H1 (cell line): ENCODE measurements around the gene ST8SIA2. TPM values are rescaled to one million over a fixed set of nuclear protein-coding genes. Genes with fewer than 3 reads are reported as not detected.

Experiments used
- CTCF ChIA-PET: fragments of 300-600 bp; sonication (Branson Sonifier 250); formaldehyde crosslinking; loops from one replicate; lab custom pipeline; 2021; ENCODE audit not compliant: partially characterized antibody; lab: Charles Lee
- POLR2A ChIA-PET: fragments of 300-600 bp; sonication (Branson Sonifier 250); formaldehyde crosslinking; loops from one replicate; lab custom pipeline; 2021; ENCODE audit warnings: inconsistent platforms; ENCODE audit not compliant: partially characterized antibody; lab: Charles Lee
- DNase-seq, 2 experiments: peaks; one replicate each; pipeline versions ENCODE4 v3.0.0 to v3.0.0-alpha.2; 2010 to 2022; ENCODE audit warnings: low spot score in 2 of 2, low read depth in 1 of 2, mixed read lengths in 1 of 2
- FAIRE-seq: peaks from 2 replicates; lab custom pipeline; 2011; peaks lifted over from hg19 to GRCh38; lab: Jason Lieb, UNC
- H2AFZ ChIP-seq: 2 replicates; pipeline ENCODE4 v1.8.1; 2012; ENCODE audit warnings: low read length, inconsistent platforms
- H2AK5ac ChIP-seq: 2 replicates; pipeline ENCODE4 v1.6.1; 2013; ENCODE audit warnings: low read depth, low read length
- H2BK120ac ChIP-seq: replicated peaks from 2 replicates; pipeline ENCODE3; 2013; ENCODE audit warnings: low read depth, low read length, inconsistent platforms
- H2BK12ac ChIP-seq: 2 replicates; pipeline ENCODE4 v1.6.1; 2013; ENCODE audit warnings: low read depth, low read length
- H2BK15ac ChIP-seq: 2 replicates; pipeline ENCODE4 v1.6.1; 2013; ENCODE audit warnings: low read length
- H2BK20ac ChIP-seq: 2 replicates; pipeline ENCODE4 v1.6.1; 2013; ENCODE audit warnings: low read length
- H2BK5ac ChIP-seq: 2 replicates; pipeline ENCODE4 v1.6.1; 2013; ENCODE audit warnings: low read depth, low read length
- H3K14ac ChIP-seq: 2 replicates; pipeline ENCODE4 v1.6.1; 2013; ENCODE audit warnings: inconsistent platforms; ENCODE audit not compliant: insufficient read length
- H3K18ac ChIP-seq: 2 replicates; pipeline ENCODE4 v1.6.1; 2013; ENCODE audit warnings: low read length; ENCODE audit errors: extremely low read depth
- H3K23ac ChIP-seq: 2 replicates; pipeline ENCODE4 v1.6.1; 2013; ENCODE audit warnings: inconsistent platforms; ENCODE audit not compliant: insufficient read length
- H3K23me2 ChIP-seq: 2 replicates; pipeline ENCODE4 v1.6.1; 2013; ENCODE audit warnings: low read depth, low read length
- H3K27ac ChIP-seq: 2 replicates; pipeline ENCODE4 v1.6.1; 2011; ENCODE audit warnings: low read depth, low read length, inconsistent platforms
- H3K27me3 ChIP-seq, 4 experiments: replicated peaks in 1 of 4; 1 replicate in 1 of 4; 2 replicates in 3 of 4; pipeline versions ENCODE4 v1.6.1 to v1.8.1; 2011 to 2013; ENCODE audit warnings: low read length in 3 of 4, mild to moderate bottlenecking in 3 of 4, inconsistent platforms in 2 of 4, mixed read lengths in 2 of 4, moderate library complexity in 1 of 4; ENCODE audit not compliant: control insufficient read depth in 3 of 4, insufficient read depth in 3 of 4; ENCODE audit errors: extremely low read depth in 1 of 4
- H3K36me3 ChIP-seq, 4 experiments: 2 replicates each; pipeline versions ENCODE4 v1.6.1 to v1.8.1; 2011 to 2013; ENCODE audit warnings: mild to moderate bottlenecking in 4 of 4, low read length in 3 of 4, moderate library complexity in 2 of 4, control low read depth in 1 of 4, inconsistent platforms in 1 of 4; ENCODE audit not compliant: insufficient read depth in 4 of 4, control insufficient read depth in 2 of 4
- H3K4ac ChIP-seq: replicated peaks from 2 replicates; pipeline ENCODE3; 2013; ENCODE audit warnings: low read length, low read depth, mixed read lengths, inconsistent platforms; ENCODE audit not compliant: insufficient read length
- H3K4me1 ChIP-seq, 4 experiments: replicated peaks in 1 of 4; 1 replicate in 1 of 4; 2 replicates in 3 of 4; pipeline versions ENCODE4 v1.6.1 to v1.8.1; 2011 to 2013; ENCODE audit warnings: low read length in 3 of 4, inconsistent platforms in 2 of 4, mixed read lengths in 1 of 4; ENCODE audit not compliant: insufficient read depth in 4 of 4, control insufficient read depth in 3 of 4
- H3K4me2 ChIP-seq, 2 experiments: 2 replicates each; pipeline versions ENCODE4 v1.6.1 to v1.8.1; 2011 to 2013; ENCODE audit warnings: low read depth in 2 of 2, low read length in 2 of 2, control low read depth in 1 of 2, inconsistent platforms in 1 of 2, mild to moderate bottlenecking in 1 of 2; ENCODE audit not compliant: insufficient read depth in 1 of 2
- H3K4me3 ChIP-seq, 4 experiments: fragments of 200-600, 300-600 bp in 1 of 4; sonication (generic), shearing (Covaris generic), sonication (Bioruptor Twin) in 1 of 4; 2 replicates each; pipeline versions ENCODE4 v1.5.1 to v1.8.1; 2011 to 2016; ENCODE audit warnings: low read length in 4 of 4, low read depth in 3 of 4, control low read depth in 2 of 4, inconsistent platforms in 2 of 4, mild to moderate bottlenecking in 2 of 4, mixed read lengths in 1 of 4, moderate library complexity in 1 of 4; ENCODE audit not compliant: insufficient read depth in 2 of 4; ENCODE audit errors: extremely low read depth in 1 of 4
- H3K56ac ChIP-seq: replicated peaks from 2 replicates; pipeline ENCODE3; 2013; ENCODE audit warnings: low read depth, mild to moderate bottlenecking, mixed read lengths, low read length, inconsistent platforms; ENCODE audit not compliant: insufficient read length
- H3K79me1 ChIP-seq: 2 replicates; pipeline ENCODE4 v1.6.1; 2013; ENCODE audit warnings: low read depth, low read length, control low read depth
- H3K79me2 ChIP-seq, 2 experiments: 2 replicates each; pipeline versions ENCODE4 v1.6.1 to v1.8.1; 2012 to 2013; ENCODE audit warnings: low read length in 2 of 2, mild to moderate bottlenecking in 2 of 2, inconsistent platforms in 1 of 2; ENCODE audit not compliant: insufficient read depth in 2 of 2, control insufficient read depth in 1 of 2
- H3K9ac ChIP-seq, 4 experiments: replicated peaks in 1 of 4; 1 replicate in 1 of 4; 2 replicates in 3 of 4; pipeline versions ENCODE4 v1.6.1 to v1.8.1; 2011 to 2013; ENCODE audit warnings: low read depth in 3 of 4, low read length in 3 of 4, control low read depth in 2 of 4, mild to moderate bottlenecking in 2 of 4, moderate library complexity in 2 of 4, inconsistent platforms in 1 of 4; ENCODE audit errors: extremely low read depth in 1 of 4
- H3K9me3 ChIP-seq, 2 experiments: 2 replicates each; pipeline versions ENCODE4 v1.6.1 to v1.8.1; 2012 to 2013; ENCODE audit warnings: mild to moderate bottlenecking in 2 of 2, moderate library complexity in 2 of 2, control low read depth in 1 of 2, inconsistent platforms in 1 of 2, low read depth in 1 of 2, low read length in 1 of 2, mixed read lengths in 1 of 2; ENCODE audit not compliant: insufficient read depth in 2 of 2
- H4K20me1 ChIP-seq, 2 experiments: replicated peaks in 1 of 2; 2 replicates each; pipeline versions ENCODE3 to v1.8.1; 2011 to 2013; ENCODE audit warnings: inconsistent platforms in 2 of 2, low read length in 2 of 2, mild to moderate bottlenecking in 1 of 2; ENCODE audit not compliant: insufficient read depth in 2 of 2, control insufficient read depth in 1 of 2
- H4K5ac ChIP-seq: 2 replicates; pipeline ENCODE4 v1.6.1; 2013; ENCODE audit warnings: low read length, low read depth, mixed read lengths, inconsistent platforms; ENCODE audit not compliant: insufficient read length
- H4K8ac ChIP-seq: 2 replicates; pipeline ENCODE4 v1.8.0; 2013; ENCODE audit warnings: mild to moderate bottlenecking, moderate library complexity, low read length, inconsistent platforms; ENCODE audit not compliant: insufficient read depth; ENCODE audit errors: extremely low read depth
- H4K91ac ChIP-seq: replicated peaks from 2 replicates; pipeline ENCODE3; 2013; ENCODE audit warnings: low read length, mixed read lengths, inconsistent platforms; ENCODE audit not compliant: insufficient read length
- POLR2A ChIP-seq, 2 experiments: IDR thresholded peaks; 1 replicate in 1 of 2; 2 replicates in 1 of 2; pipeline ENCODE4 v1.6.1; 2011; ENCODE audit warnings: low read depth in 2 of 2, low read length in 2 of 2, mild to moderate bottlenecking in 2 of 2; ENCODE audit errors: control extremely low read depth in 1 of 2
- SP1 ChIP-seq: IDR thresholded peaks from 2 replicates; pipeline ENCODE4 v1.6.1; 2011; ENCODE audit warnings: low read depth, low read length
- SP4 ChIP-seq: IDR thresholded peaks from 2 replicates; pipeline ENCODE4 v1.6.1; 2012; ENCODE audit warnings: low read length, inconsistent platforms
- WGBS, 2 experiments: shearing (Covaris generic) in 1 of 2; methylation state at CpG; one replicate each; pipeline versions ENCODE4 v1.1.6 to v1.1.7; 2013 to 2015; ENCODE audit warnings: low lambda C conversion rate in 2 of 2, mixed read lengths in 2 of 2, inconsistent platforms in 1 of 2, low coverage in 1 of 2, missing lambda C conversion rate in 1 of 2; ENCODE audit not compliant: insufficient replicate concordance in 2 of 2, insufficient coverage in 1 of 2, insufficient read length in 1 of 2; ENCODE audit errors: extremely low coverage in 1 of 2, missing lambda C conversion rate in 1 of 2; 5-methylcytosine and 5-hydroxymethylcytosine counted together
- polyA plus RNA-seq, 7 experiments: library from polyadenylated mRNA; depleted of rRNA in 3 of 7; stranded (reverse) in 5 of 7; unstranded in 2 of 7; fragments of >200 nt in 5 of 7; fragments of 200-250 nt in 2 of 7; gene quantifications; 1 replicate in 5 of 7; 2 replicates in 1 of 7; 4 replicates in 1 of 7; pipeline versions ENCODE4 v1.2.1 to v1.2.3, GENCODE V29; 2011 to 2013; ENCODE audit warnings: missing spikeins in 2 of 7, mixed read lengths in 2 of 7
- total RNA-seq: library from RNA; stranded (reverse); fragmentation: NEBNext Ultra II Directional; extraction: Animal tissue kit (Norgen Biotek cat#: 25700); gene quantifications from 2 replicates; pipeline ENCODE4 v1.2.1, GENCODE V29; 2021
- TF ChIP-seq, protein P1 (sequence below): IDR thresholded peaks from 2 replicates; pipeline ENCODE4 v1.6.1; 2012; ENCODE audit warnings: inconsistent platforms

ST8SIA2 gene
- total and polyA plus RNA-seq, 2 of the 8 experiments (the other 6 are each of a cell fraction or from before 2014, with no cell fraction given): 3.0 to 4.5 TPM

DNA sequence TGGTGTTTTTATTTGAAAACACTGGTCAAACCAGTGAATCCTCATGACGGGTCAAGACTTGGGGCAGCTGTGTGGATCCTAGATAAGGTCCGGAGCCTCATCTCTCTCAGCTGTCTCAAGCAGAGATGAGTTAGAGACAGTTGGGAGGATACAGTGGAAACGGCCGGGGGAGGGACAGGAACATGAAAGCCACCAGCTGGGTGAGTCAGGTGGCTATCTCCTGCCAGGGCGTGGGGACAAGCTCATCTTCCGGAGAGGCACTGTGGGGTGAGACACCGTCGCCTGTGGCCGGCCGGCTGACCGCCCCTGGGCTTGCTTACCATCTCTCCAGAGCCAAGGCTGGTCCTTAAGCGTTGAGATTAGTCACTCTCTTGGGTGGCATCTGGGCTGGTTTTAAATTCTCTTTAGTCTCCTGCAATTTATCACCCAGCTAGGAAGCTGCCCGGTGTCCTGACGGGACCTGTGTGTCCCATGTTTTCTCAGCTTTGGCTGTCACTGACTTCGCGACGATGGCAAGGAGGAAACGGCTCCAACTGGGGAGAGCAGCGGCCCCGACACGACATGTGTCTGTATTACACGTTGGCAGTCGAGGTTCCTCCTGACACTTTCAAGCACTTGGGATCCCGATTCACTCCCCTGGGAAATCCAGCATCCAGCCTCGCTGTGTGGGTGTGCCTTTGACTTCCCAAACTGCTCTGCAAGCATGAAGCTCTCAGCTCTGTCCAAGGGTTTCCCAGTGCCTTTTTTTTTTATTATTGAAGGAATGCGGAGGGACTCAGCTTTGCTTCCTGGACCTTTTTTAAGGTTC lies 7.5 kb downstream of the ST8SIA2 start:
- Histone ChIP-seq H2BK120ac (no peak overlapping the region), H2BK12ac (no peak overlapping the region), H3K27me3 (peaks cover under 1 to 6% (median 3%) of the 10 kb centered on the region in 4 experiments), H3K18ac (no peak overlapping the region), H3K27ac (no peak overlapping the region; the same call in 1 of the 2 replicates), H2BK20ac (no peak overlapping the region), H2BK5ac (no peak overlapping the region), H2AK5ac (no peak overlapping the region), H3K9ac (no peak overlapping the region), H3K36me3 (no peaks in the 10 kb centered on the region), H2BK15ac (no peak overlapping the region), H4K5ac (no peak overlapping the region), H3K23ac (no peak overlapping the region), H3K79me2 (no peaks in the 10 kb centered on the region), H3K14ac (no peak overlapping the region), H3K4ac (no peak overlapping the region), H4K20me1 (peaks cover 0 to 2% of the 10 kb centered on the region in 2 experiments), H3K56ac (no peak overlapping the region), H3K23me2 (no peaks in the 10 kb centered on the region; the same call in 1 of the 2 replicates), H3K4me1 (no peaks in the 10 kb centered on the region; a peak in 2 of 7 replicates), H3K4me2 (no peak overlapping the region), H3K79me1 (no peaks in the 10 kb centered on the region), H4K8ac (no peak overlapping the region), H3K4me3 (no peak overlapping the region), H2AFZ (no peak overlapping the region), H3K9me3 (no peaks in the 10 kb centered on the region), H4K91ac (no peak overlapping the region)
- FAIRE-seq: no peak
- ChIA-PET CTCF (interaction anchor here (0.6 to 4.2 kb wide), 11 partner anchors 7 to 1408 kb away, joined by 3 to 26 read pairs (median 5); partner anchors contain the start of gene ST8SIA2), POLR2A (no interaction called here)
- WGBS, 2 experiments: 85% methylated on average over 26 of the region's 26 CpGs; no CpG with 5 or more reads in 1 of the 2 experiments
- no peak for DNase-seq
- no peak for TF ChIP-seq POLR2A (IDR thresholded peaks at IDR 0.05; ENCODE audit: control extremely low read depth in 1 of 2, low read depth in 2 of 2, low read length in 2 of 2)
- no peak for TF ChIP-seq SP1
- TF ChIP-seq, protein P1, sequence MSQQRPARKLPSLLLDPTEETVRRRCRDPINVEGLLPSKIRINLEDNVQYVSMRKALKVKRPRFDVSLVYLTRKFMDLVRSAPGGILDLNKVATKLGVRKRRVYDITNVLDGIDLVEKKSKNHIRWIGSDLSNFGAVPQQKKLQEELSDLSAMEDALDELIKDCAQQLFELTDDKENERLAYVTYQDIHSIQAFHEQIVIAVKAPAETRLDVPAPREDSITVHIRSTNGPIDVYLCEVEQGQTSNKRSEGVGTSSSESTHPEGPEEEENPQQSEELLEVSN: no peak
- TF ChIP-seq SP4: no peak
